SK-N-MC (cell line): ENCODE data around the gene CBFA2T2.
A peak's percentile ranks its signal among the peaks of the same experiment; 100 is the strongest.

Source experiments
- EZH2 ChIP-seq: fragments of 200-600 bp; sonication (generic); IDR thresholded peaks from one replicate; pipeline ENCODE4 v1.6.1; 2017; ENCODE audit warnings: antibody characterized with exemption
- FOXP2 ChIP-seq: optimal IDR thresholded peaks from 2 replicates; pipeline ENCODE3; 2011; ENCODE audit warnings: mild to moderate bottlenecking, moderate library complexity; ENCODE audit not compliant: insufficient read depth; ENCODE audit errors: extremely low read length, control extremely low read depth
- POLR2AphosphoS5 ChIP-seq: IDR thresholded peaks from 2 replicates; pipeline ENCODE4 v1.6.1; 2012; ENCODE audit warnings: mild to moderate bottlenecking, low read depth, low read length, borderline replicate concordance

GRCh38 chr20:33674294-33675135, 184.6 kb downstream of the CBFA2T2 start, which contains the start of gene NECAB3:
- TF ChIP-seq POLR2AphosphoS5 (peak; percentile 68), EZH2 (no peak), FOXP2 (no peak)
